ENCODE data around the gene IL21R.

Gene IL21R

GRCh38 chr16:27492588-27492979, 90.6 kb downstream of the IL21R start:
- DNase-seq: no peak

GRCh38 chr16:27495191-27495590, 93.2 kb downstream of the IL21R start:
- DNase-seq: no peak

- DNase-seq: no peak
Measured at GRCh38 chr16:27498031-27498825, 96.3 kb downstream of the IL21R start.

- DNase-seq: no peak
Measured at GRCh38 chr16:27498916-27499658, 97.1 kb downstream of the IL21R start.

GRCh38 chr16:27499659-27500055, 97.7 kb downstream of the IL21R start:
- DNase-seq: no peak

GRCh38 chr16:27500801-27501200, 98.8 kb downstream of the IL21R start:
- no peak for DNase-seq
